A549 (cell line): ENCODE results near the gene CUL1. TPM values are rescaled to one million over a fixed set of nuclear protein-coding genes. Genes with fewer than 3 reads are reported as not detected.
A peak's percentile ranks its signal among the peaks of the same experiment; 100 is the strongest.

Source experiments
- ATAC-seq, 2 experiments: fragments of 200-7000 bp in 1 of 2; fragments of >200 bp in 1 of 2; cut with Nextera tagmentation in 1 of 2; cut with Tn5 transposase in 1 of 2; 3 replicates each; pipeline versions ENCODE4 v1.8.0 to v1.9.1; 2018 to 2020; ENCODE audit warnings: mild to moderate bottlenecking in 1 of 2, moderate library complexity in 1 of 2
- CTCF ChIA-PET: fragments of 300-600 bp; sonication (Branson Sonifier 250); formaldehyde crosslinking; extraction: SDS; loops from one replicate; lab custom pipeline; 2021; ENCODE audit warnings: antibody characterized with exemption, inconsistent platforms; lab: Yijun Ruan, JAX
- POLR2A ChIA-PET: fragments of 350-600 bp; formaldehyde crosslinking; extraction: SDS; loops from one replicate; lab custom pipeline; 2021; ENCODE audit warnings: antibody characterized with exemption, inconsistent platforms; lab: Yijun Ruan, JAX
- DNase-seq, 2 experiments: peaks; one replicate each; pipeline versions ENCODE4 v3.0.0 to v3.0.0-alpha.2; 2011 to 2016; ENCODE audit warnings: low read depth in 1 of 2, low spot score in 1 of 2
- FAIRE-seq: peaks from 2 replicates; lab custom pipeline; 2011; peaks lifted over from hg19 to GRCh38; lab: Jason Lieb, UNC
- H3K27ac ChIP-seq, 2 experiments: fragments of >200 bp; sonication (Bioruptor Twin); formaldehyde crosslinking; 3 replicates each; pipeline ENCODE4 v1.5.1; 2016 to 2017
- H3K4me1 ChIP-seq: fragments of >200 bp; sonication (Bioruptor Twin); formaldehyde crosslinking; 3 replicates; pipeline ENCODE4 v1.6.1; 2016
- H3K4me2 ChIP-seq: fragments of >200 bp; sonication (Bioruptor Twin); formaldehyde crosslinking; 3 replicates; pipeline ENCODE4 v1.6.1; 2016
- H3K4me3 ChIP-seq: fragments of >200 bp; sonication (Bioruptor Twin); formaldehyde crosslinking; 3 replicates; pipeline ENCODE4 v1.5.1; 2016
- H3K9me3 ChIP-seq: fragments of >200 bp; sonication (Bioruptor Twin); formaldehyde crosslinking; 3 replicates; pipeline ENCODE4 v1.6.1; 2016
- CEBPB ChIP-seq, 2 experiments: fragments of >200 bp in 1 of 2; sonication (Bioruptor Twin) in 1 of 2; formaldehyde crosslinking in 1 of 2; IDR thresholded peaks; 2 replicates each; pipeline ENCODE4 v1.6.1; 2012 to 2016
- CHD4 ChIP-seq: fragments of 200-600 bp; sonication (generic); IDR thresholded peaks from 2 replicates; pipeline ENCODE4 v1.6.1; 2016; ENCODE audit warnings: antibody characterized with exemption, mild to moderate bottlenecking, borderline replicate concordance
- CTCF ChIP-seq: fragments of >200 bp; sonication (Bioruptor Twin); formaldehyde crosslinking; IDR thresholded peaks from 3 replicates; pipeline ENCODE4 v1.5.1; 2016
- EHMT2 ChIP-seq: fragments of 200-600 bp; sonication (generic); IDR thresholded peaks from 2 replicates; pipeline ENCODE4 v1.6.1; 2016; ENCODE audit warnings: antibody characterized with exemption, low read depth, mild to moderate bottlenecking, moderate library complexity
- ESRRA ChIP-seq: fragments of 150-350 bp; IDR thresholded peaks from 2 replicates; pipeline ENCODE4 v1.6.1; 2014; ENCODE audit warnings: mild to moderate bottlenecking, low read length, borderline replicate concordance
- FOSB ChIP-seq: fragments of 250-450 bp; sonication (Bioruptor Pico); IDR thresholded peaks from 2 replicates; pipeline ENCODE4 v1.5.0; 2020; ENCODE audit warnings: mild to moderate bottlenecking, moderate library complexity
- FOSL2 ChIP-seq, 2 experiments: fragments of 450-650 bp in 1 of 2; fragments of >200 bp in 1 of 2; sonication (Bioruptor Twin) in 1 of 2; formaldehyde crosslinking; IDR thresholded peaks; 2 replicates each; pipeline versions ENCODE4 v1.5.0 to v1.6.1; 2016 to 2020; ENCODE audit warnings: mild to moderate bottlenecking in 1 of 2, moderate library complexity in 1 of 2
- FOXS1 ChIP-seq: fragments of 250-450 bp; sonication (Bioruptor Pico); IDR thresholded peaks from 2 replicates; pipeline ENCODE4 v1.5.0; 2020; ENCODE audit warnings: mild to moderate bottlenecking, moderate library complexity
- HEYL ChIP-seq: fragments of 250-450 bp; sonication (Bioruptor Pico); IDR thresholded peaks from 2 replicates; pipeline ENCODE4 v1.8.0; 2021; ENCODE audit warnings: mild to moderate bottlenecking, moderate library complexity
- HOXB13 ChIP-seq: fragments of 250-450 bp; sonication (Bioruptor Pico); IDR thresholded peaks from 2 replicates; pipeline ENCODE4 v1.5.0; 2020; ENCODE audit warnings: low read depth, mild to moderate bottlenecking, moderate library complexity
- JUN ChIP-seq, 2 experiments: fragments of >200 bp; sonication (Bioruptor Twin); formaldehyde crosslinking; IDR thresholded peaks; 2 replicates in 1 of 2; 3 replicates in 1 of 2; pipeline ENCODE4 v1.6.1; 2016 to 2017
- JUNB ChIP-seq: fragments of >200 bp; sonication (Bioruptor Twin); formaldehyde crosslinking; IDR thresholded peaks from 2 replicates; pipeline ENCODE4 v1.6.1; 2016
- KDM1A ChIP-seq: fragments of 200-600 bp; sonication (generic); IDR thresholded peaks from 2 replicates; pipeline ENCODE4 v1.6.1; 2016; ENCODE audit warnings: low read depth, mild to moderate bottlenecking
- MAFK ChIP-seq: fragments of 450-650 bp; IDR thresholded peaks from 2 replicates; pipeline ENCODE4 v1.6.1; 2014; ENCODE audit not compliant: partially characterized antibody
- MAZ ChIP-seq: fragments of 150-350 bp; IDR thresholded peaks from 2 replicates; pipeline ENCODE4 v1.6.1; 2014; ENCODE audit warnings: antibody characterized with exemption, low read depth, low read length, borderline replicate concordance
- NR3C1 ChIP-seq: fragments of >200 bp; sonication (Bioruptor Twin); formaldehyde crosslinking; IDR thresholded peaks from 3 replicates; pipeline ENCODE4 v1.6.1; 2017
- POLR2AphosphoS2 ChIP-seq: conservative IDR thresholded peaks from 2 replicates; pipeline ENCODE4 v1.6.1; 2012; ENCODE audit warnings: low read length, improper control_type of control experiment, inconsistent platforms
- REST ChIP-seq: fragments of 200-600 bp; sonication (generic); IDR thresholded peaks from 2 replicates; pipeline ENCODE4 v1.6.1; 2016; ENCODE audit warnings: antibody characterized with exemption, mild to moderate bottlenecking, moderate library complexity
- RFX5 ChIP-seq: fragments of 450-650 bp; IDR thresholded peaks from 2 replicates; pipeline ENCODE4 v1.7.1; 2014; ENCODE audit warnings: antibody characterized with exemption, mild to moderate bottlenecking, moderate library complexity
- SREBF2 ChIP-seq: fragments of 450-650 bp; IDR thresholded peaks from 2 replicates; pipeline ENCODE4 v1.6.1; 2014; ENCODE audit warnings: mild to moderate bottlenecking, moderate library complexity
- TFCP2L1 ChIP-seq: fragments of 250-450 bp; sonication (Bioruptor Pico); IDR thresholded peaks from 2 replicates; pipeline ENCODE4 v1.5.0; 2021; ENCODE audit warnings: mild to moderate bottlenecking
- TP53 ChIP-seq: fragments of 250-450 bp; sonication (Bioruptor Pico); IDR thresholded peaks from 2 replicates; pipeline ENCODE4 v1.5.0; 2021; ENCODE audit warnings: mild to moderate bottlenecking, moderate library complexity
- USF2 ChIP-seq: fragments of 450-650 bp; IDR thresholded peaks from 2 replicates; pipeline ENCODE4 v1.6.1; 2014; ENCODE audit warnings: antibody characterized with exemption
- ZNF302 ChIP-seq: fragments of 250-450 bp; sonication (Bioruptor Pico); IDR thresholded peaks from 2 replicates; pipeline ENCODE4 v1.9.0; 2021; ENCODE audit warnings: inconsistent platforms, mild to moderate bottlenecking, moderate library complexity
- WGBS: methylation state at CpG from one replicate; pipeline ENCODE4 v1.1.6; 2017; ENCODE audit errors: missing lambda C conversion rate; 5-methylcytosine and 5-hydroxymethylcytosine counted together
- polyA plus RNA-seq, 4 experiments: library from polyadenylated mRNA; depleted of rRNA in 3 of 4; stranded (reverse); fragments of >200 nt; fragmentation: RNase III in 1 of 4; extraction: RNeasy Plus Mini Kit Qiagen cat#74134 plus additional on column Dnase treatment in 1 of 4; gene quantifications; 2 replicates in 3 of 4; 3 replicates in 1 of 4; pipeline ENCODE4 v1.2.3, GENCODE V29; 2011 to 2017
- TF ChIP-seq, protein P1 (sequence below): IDR thresholded peaks from 2 replicates; pipeline ENCODE4 v1.6.1; 2012

CUL1 gene
- polyA plus RNA-seq, 2 of the 4 experiments (the other 2 are of a cell fraction) = 57.9 to 70.6 TPM

DNA sequence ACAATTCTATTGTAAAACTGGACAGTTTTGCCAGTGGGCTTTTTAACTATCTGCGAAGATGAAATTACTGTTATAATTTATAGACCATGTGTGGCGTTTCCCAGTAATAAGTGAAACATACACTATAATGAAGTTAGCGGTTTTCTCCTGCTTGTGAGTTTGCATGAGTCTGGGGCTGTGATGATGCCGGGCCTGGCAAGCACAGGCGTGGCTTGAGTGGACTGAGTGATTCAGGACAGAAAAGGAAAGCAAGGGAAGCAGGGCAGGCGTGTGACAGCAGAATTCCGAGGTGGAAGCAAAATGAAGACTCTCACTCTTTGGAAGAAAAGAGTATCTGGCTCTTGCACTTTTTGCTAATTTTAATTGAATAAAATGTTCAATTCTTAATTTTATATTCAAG, 90.5 kb downstream of the CUL1 start:
- ChIA-PET POLR2A (no interaction called here), CTCF (no interaction called here)
- no peak for DNase-seq
- Histone ChIP-seq H3K27ac (no peak overlapping the region), H3K4me2 (no peak overlapping the region), H3K4me1 (no peaks in the 10 kb centered on the region), H3K9me3 (peaks cover 7% of the 10 kb centered on the region; the same call in 2 of the 3 replicates), H3K4me3 (no peak overlapping the region)
- no peak for ATAC-seq
- FAIRE-seq = no peak
- TF ChIP-seq FOSL2 (IDR thresholded peaks at IDR 0.05) = no peak
- TF ChIP-seq FOSL2 (CRISPR knock-in tag; IDR thresholded peaks at IDR 0.05) = no peak
- no peak for TF ChIP-seq EHMT2
- TF ChIP-seq CHD4 = no peak
- TF ChIP-seq TFCP2L1 (CRISPR knock-in tag) = no peak
- no peak for TF ChIP-seq CTCF
- TF ChIP-seq USF2 = no peak
- TF ChIP-seq RFX5 = no peak
- TF ChIP-seq FOSB (CRISPR knock-in tag) = no peak
- no peak for TF ChIP-seq MAZ
- TF ChIP-seq HEYL (CRISPR knock-in tag) = no peak
- no peak for TF ChIP-seq HOXB13
- no peak for TF ChIP-seq SREBF2
- no peak for TF ChIP-seq JUN (IDR thresholded peaks at IDR 0.05)
- TF ChIP-seq ESRRA = no peak
- no peak for TF ChIP-seq NR3C1
- TF ChIP-seq ZNF302 (CRISPR knock-in tag) = no peak
- WGBS = 94% methylated on average over 7 of the region's 7 CpGs

- ATAC-seq = no peak
- CTCF ChIA-PET = interaction anchor here (0.6 kb wide), 1 partner anchor 27 kb away, joined by 4 read pairs; no protein-coding TSS in a partner anchor
- peak; percentile 77 for TF ChIP-seq MAFK
- TF ChIP-seq JUNB = no peak
- WGBS = 91% methylated on average over 8 of the region's 8 CpGs
- FAIRE-seq = no peak
- H3K27ac ChIP-seq = no peak overlapping the region
- POLR2A ChIA-PET = no interaction called here
- no peak for DNase-seq
- H3K4me3 ChIP-seq = no peak overlapping the region
- peaks cover 11% of the 10 kb centered on the region; the same call in 2 of the 3 replicates for H3K9me3 ChIP-seq
- no peak overlapping the region for H3K4me2 ChIP-seq
- no peaks in the 10 kb centered on the region for H3K4me1 ChIP-seq
Observed at GRCh38 chr7:148790131-148790726, 91.5 kb downstream of the CUL1 start.

DNA sequence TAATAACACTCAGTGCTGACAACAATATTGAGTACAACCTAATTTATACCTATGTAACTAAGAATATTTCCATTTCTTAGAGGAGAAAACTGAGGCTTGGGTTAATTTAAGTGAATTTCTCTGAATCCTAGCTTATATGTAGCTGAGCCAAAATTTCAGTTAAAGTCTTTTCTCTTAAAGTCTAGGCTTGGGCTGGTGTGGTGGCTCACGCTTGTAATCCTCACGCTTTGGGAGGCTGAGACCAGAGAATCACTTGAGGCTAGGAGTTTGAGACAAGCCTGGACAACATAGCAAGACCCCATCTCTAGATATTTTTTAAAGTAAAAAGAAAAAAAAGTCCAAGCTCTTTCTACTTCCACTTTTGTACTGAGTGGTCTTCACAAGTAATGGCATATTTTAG, 92.1 kb downstream of the CUL1 start:
- no peak for FAIRE-seq
- ChIA-PET CTCF (no interaction called here), POLR2A (no interaction called here)
- Histone ChIP-seq H3K9me3 (peaks cover 11% of the 10 kb centered on the region; the same call in 2 of the 3 replicates), H3K4me1 (no peaks in the 10 kb centered on the region), H3K27ac (no peak overlapping the region), H3K4me2 (no peak overlapping the region), H3K4me3 (no peak overlapping the region)
- no peak for ATAC-seq
- no peak for DNase-seq
- WGBS = 98% methylated on average over 2 of the region's 2 CpGs
- TF ChIP-seq KDM1A = 0 out of 2 replicates have a peak, but pooled peaks have one; percentile 31
- no peak for TF ChIP-seq JUN (IDR thresholded peaks at IDR 0.05)

DNA sequence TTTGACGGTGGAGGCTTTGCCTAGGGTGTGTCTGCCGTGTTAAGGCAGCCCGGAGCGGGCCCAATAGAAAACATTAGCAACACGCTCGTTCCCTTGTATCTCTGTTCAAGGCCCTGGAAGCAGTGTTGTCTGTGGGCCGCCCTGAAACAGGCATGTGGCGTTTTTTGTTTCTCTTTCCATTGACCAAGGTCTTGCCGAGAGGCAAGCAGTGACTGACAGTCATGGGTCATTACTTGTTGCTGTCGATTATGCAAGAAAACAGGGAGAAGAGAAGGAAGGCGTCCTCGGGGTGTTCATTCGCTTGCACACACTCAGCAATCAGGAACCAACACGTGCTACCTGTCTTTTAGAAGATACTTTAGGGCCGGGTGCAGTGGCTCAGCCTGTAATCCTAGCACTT, 92.8 kb downstream of the CUL1 start:
- ATAC-seq = no peak
- CTCF ChIA-PET = no interaction called here
- H3K4me1 ChIP-seq = no peaks in the 10 kb centered on the region
- no peak overlapping the region for H3K27ac ChIP-seq
- DNase-seq = no peak
- POLR2A ChIA-PET = no interaction called here
- FAIRE-seq = no peak
- 94% methylated on average over 15 of the region's 15 CpGs for WGBS
- no peak overlapping the region for H3K4me2 ChIP-seq
- peaks cover 11% of the 10 kb centered on the region; the same call in 2 of the 3 replicates for H3K9me3 ChIP-seq
- H3K4me3 ChIP-seq = no peak overlapping the region
- TF ChIP-seq NR3C1 (no peak), CEBPB (IDR thresholded peaks at IDR 0.05) (no peak), POLR2AphosphoS2 (no peak), FOSB (CRISPR knock-in tag) (no peak), FOSL2 (IDR thresholded peaks at IDR 0.05) (no peak), FOSL2 (CRISPR knock-in tag; IDR thresholded peaks at IDR 0.05) (no peak), HOXB13 (no peak), TP53 (CRISPR knock-in tag) (no peak), REST (no peak), RFX5 (no peak), FOXS1 (CRISPR knock-in tag) (no peak)
- TF ChIP-seq, protein P1, sequence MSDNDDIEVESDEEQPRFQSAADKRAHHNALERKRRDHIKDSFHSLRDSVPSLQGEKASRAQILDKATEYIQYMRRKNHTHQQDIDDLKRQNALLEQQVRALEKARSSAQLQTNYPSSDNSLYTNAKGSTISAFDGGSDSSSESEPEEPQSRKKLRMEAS = no peak
